HL-60 (cell line): Measurements from ENCODE around the gene PTPN1.

Experiments used
- CTCF ChIP-seq: IDR thresholded peaks from one replicate; pipeline ENCODE4 v1.5.1; 2011; ENCODE audit warnings: low read length, control low read depth, inconsistent platforms; ENCODE audit not compliant: insufficient read depth
- POLR2AphosphoS5 ChIP-seq: IDR thresholded peaks from 2 replicates; pipeline ENCODE4 v1.6.1; 2012; ENCODE audit warnings: low read depth

- no peak for TF ChIP-seq CTCF
- TF ChIP-seq POLR2AphosphoS5 = no peak
These were observed 86.0 kb downstream of the PTPN1 start for GRCh38 chr20:50595988-50596693.
